GM12878 (cell line): ENCODE results near the gene ABTB1. TPM values are rescaled to one million over a fixed set of nuclear protein-coding genes. Genes with fewer than 3 reads are reported as not detected.
A peak's percentile ranks its signal among the peaks of the same experiment; 100 is the strongest.

ENCODE experiments used
- BCL3 ChIP-seq: IDR thresholded peaks from 2 replicates; pipeline ENCODE4 v1.6.1; 2011; ENCODE audit warnings: borderline replicate concordance, low read depth, mild to moderate bottlenecking, moderate library complexity, low read length; ENCODE audit not compliant: insufficient read depth, poor library complexity, severe bottlenecking
- BRCA1 ChIP-seq: IDR thresholded peaks from 2 replicates; pipeline ENCODE4 v1.6.1; 2011; ENCODE audit warnings: low read depth, low read length, improper control_type of control experiment
- CHD4 ChIP-seq: fragments of 200-600 bp; sonication (generic); IDR thresholded peaks from 2 replicates; pipeline ENCODE4 v1.6.1; 2016; ENCODE audit warnings: mild to moderate bottlenecking
- CREB1 ChIP-seq: IDR thresholded peaks from 2 replicates; pipeline ENCODE4 v1.6.1; 2012; ENCODE audit warnings: low read depth, mild to moderate bottlenecking, inconsistent platforms
- DPF2 ChIP-seq: fragments of 450-650 bp; IDR thresholded peaks from 2 replicates; pipeline ENCODE4 v1.6.1; 2017; ENCODE audit warnings: mild to moderate bottlenecking
- EED ChIP-seq: sonication (generic); IDR thresholded peaks from 2 replicates; pipeline ENCODE4 v1.6.1; 2016; ENCODE audit warnings: antibody characterized with exemption, low read depth
- EGR1 ChIP-seq, 2 experiments: IDR thresholded peaks; 1 replicate in 1 of 2; 2 replicates in 1 of 2; pipeline ENCODE4 v1.6.1; 2011 to 2012; ENCODE audit warnings: low read depth in 2 of 2, low read length in 2 of 2, borderline replicate concordance in 1 of 2, mild to moderate bottlenecking in 1 of 2, moderate library complexity in 1 of 2
- IKZF1 ChIP-seq: fragments of 450-650 bp; conservative IDR thresholded peaks from 2 replicates; pipeline ENCODE4 v1.6.1; 2017; ENCODE audit warnings: antibody characterized with exemption, mild to moderate bottlenecking
- IRF5 ChIP-seq: fragments of 450-650 bp; IDR thresholded peaks from 2 replicates; pipeline ENCODE4 v1.6.1; 2017; ENCODE audit warnings: borderline replicate concordance
- MAX ChIP-seq: IDR thresholded peaks from 2 replicates; pipeline ENCODE4 v1.6.1; 2012; ENCODE audit warnings: low read depth, low read length, improper control_type of control experiment
- MTA2 ChIP-seq: fragments of 450-650 bp; IDR thresholded peaks from 2 replicates; pipeline ENCODE4 v1.6.1; 2016; ENCODE audit warnings: low read depth, mild to moderate bottlenecking, moderate library complexity
- POLR2AphosphoS5 ChIP-seq: IDR thresholded peaks from 2 replicates; pipeline ENCODE4 v1.6.1; 2011; ENCODE audit warnings: mild to moderate bottlenecking, low read length, inconsistent platforms
- RAD51 ChIP-seq: fragments of 450-650 bp; IDR thresholded peaks from 2 replicates; pipeline ENCODE4 v1.6.1; 2016; ENCODE audit warnings: moderate library complexity, mild to moderate bottlenecking, inconsistent platforms
- RUNX3 ChIP-seq: IDR thresholded peaks from 2 replicates; pipeline ENCODE4 v1.6.1; 2012; ENCODE audit warnings: low read length, inconsistent platforms
- SIN3A ChIP-seq: IDR thresholded peaks from 2 replicates; pipeline ENCODE4 v1.6.1; 2012; ENCODE audit warnings: low read depth, low read length, improper control_type of control experiment
- SKIL ChIP-seq: fragments of 450-650 bp; IDR thresholded peaks from 2 replicates; pipeline ENCODE4 v1.6.1; 2017; ENCODE audit warnings: mild to moderate bottlenecking, low read depth, inconsistent platforms; ENCODE audit not compliant: poor library complexity, severe bottlenecking
- SUPT20H ChIP-seq: IDR thresholded peaks from 2 replicates; pipeline ENCODE4 v1.6.1; 2011; ENCODE audit warnings: low read depth, mild to moderate bottlenecking, low read length, moderate library complexity, borderline replicate concordance; ENCODE audit not compliant: control insufficient read depth
- TAF1 ChIP-seq: IDR thresholded peaks from 2 replicates; pipeline ENCODE4 v1.6.1; 2011; ENCODE audit warnings: mild to moderate bottlenecking, low read depth, low read length, borderline replicate concordance
- TARDBP ChIP-seq: IDR thresholded peaks from 2 replicates; pipeline ENCODE4 v1.6.1; 2016; ENCODE audit warnings: borderline replicate concordance
- USF1 ChIP-seq: IDR thresholded peaks from 2 replicates; pipeline ENCODE4 v1.6.1; 2011; ENCODE audit warnings: borderline replicate concordance, low read depth, mild to moderate bottlenecking, moderate library complexity, mixed read lengths, low read length; ENCODE audit not compliant: insufficient read depth; ENCODE audit errors: extremely low read length
- ZBTB33 ChIP-seq: fragments of 450-650 bp; IDR thresholded peaks from 2 replicates; pipeline ENCODE4 v1.6.1; 2017; ENCODE audit warnings: mild to moderate bottlenecking
- ZZZ3 ChIP-seq: IDR thresholded peaks from 2 replicates; pipeline ENCODE4 v1.6.1; 2011; ENCODE audit warnings: low read depth; ENCODE audit not compliant: control insufficient read depth, insufficient read length
- polyA plus RNA-seq, 11 experiments: library from polyadenylated mRNA; depleted of rRNA in 4 of 11; unstranded in 6 of 11; stranded (reverse) in 5 of 11; fragments of >200 nt; fragmentation: Nextera tagmentation in 4 of 11; fragmentation: Illumina TruSeq in 1 of 11; extraction: Ambion mirVana in 4 of 11; extraction: Trizol in 1 of 11; gene quantifications; 1 replicate in 1 of 11; 2 replicates in 10 of 11; pipeline versions ENCODE4 v1.2.1 to v1.2.3, GENCODE V29; 2011 to 2016; ENCODE audit warnings: inconsistent platforms in 2 of 11, missing spikeins in 2 of 11, low read depth in 1 of 11
- total RNA-seq, 4 experiments: library from RNA; depleted of rRNA in 3 of 4; stranded (reverse); fragments of >200 nt in 3 of 4; fragmentation: Illumina TruSeq in 1 of 4; extraction: Trizol in 1 of 4; gene quantifications; 2 replicates each; pipeline versions ENCODE4 v1.2.1 to v1.2.3, GENCODE V29; 2013 to 2021

ABTB1 gene
- total and polyA plus RNA-seq, 10 of the 15 experiments (the other 5 are each of a cell fraction or from before 2014, with no cell fraction given), result 0.11 to 10.2 (median 7.1) TPM

- TF ChIP-seq USF1, result no peak
- TF ChIP-seq POLR2AphosphoS5, result peak; percentile 71
- no peak for TF ChIP-seq SUPT20H
- peak; percentile 43; the same call in 1 of the 2 replicates for TF ChIP-seq IKZF1
- TF ChIP-seq ZBTB33, result no peak
- no peak for TF ChIP-seq SKIL
- 0 out of 2 replicates have a peak, but pooled peaks have one; percentile 44 for TF ChIP-seq CREB1
- peak; percentile 42 for TF ChIP-seq BCL3
- TF ChIP-seq ZZZ3, result no peak
- no peak for TF ChIP-seq TARDBP
- no peak for TF ChIP-seq BRCA1
- TF ChIP-seq EED, result no peak
- TF ChIP-seq TAF1, result peak; percentile 78; the same call in 1 of the 2 replicates
- peak; percentile 78 for TF ChIP-seq SIN3A
- peak; percentile 19; the same call in 1 of the 2 replicates for TF ChIP-seq DPF2
- TF ChIP-seq MAX, result peak; percentile 54
- peak in 1 of 2 experiments; percentile 65; a peak in 1 of 3 replicates for TF ChIP-seq EGR1 (IDR thresholded peaks at IDR 0.05; ENCODE audit: borderline replicate concordance in 1 of 2, low read depth in 2 of 2, low read length in 2 of 2)
- TF ChIP-seq CHD4, result no peak
- no peak for TF ChIP-seq MTA2
- no peak; the same call in 1 of the 2 replicates for TF ChIP-seq RUNX3
- TF ChIP-seq RAD51, result no peak
- TF ChIP-seq IRF5, result no peak
Measured at GRCh38 chr3:127672429-127673190, at the start of gene ABTB1 (continued).
